Measurements from ENCODE around the gene NLRP7. TPM values are rescaled to one million over a fixed set of nuclear protein-coding genes. Genes with fewer than 3 reads are reported as not detected.
"Not testable (repeated sequence)": the region's sequence is repeated elsewhere in the genome, so short reads cannot be mapped to it uniquely, and the experiment has no call there.

The NLRP7 gene
- total RNA-seq, 1 experiment from 2014 or later: 1.1 TPM

- H3K23me2 ChIP-seq (ENCODE audit: insufficient read length, low read depth, low read length, poor library complexity, severe bottlenecking): no peaks in the 10 kb centered on the region
- H4K91ac ChIP-seq (ENCODE audit: insufficient read length, low read depth, low read length): no peak overlapping the region
- H2BK12ac ChIP-seq (ENCODE audit: insufficient read length, low read depth, low read length): no peak overlapping the region
- H3K4ac ChIP-seq (ENCODE audit: low read depth, low read length): no peak overlapping the region
- no peaks in the 10 kb centered on the region for H3K9me3 ChIP-seq (ENCODE audit: control insufficient read depth, low read depth, low read length)
- H2BK20ac ChIP-seq (ENCODE audit: low read depth, low read length, poor library complexity, severe bottlenecking): no peak overlapping the region
- no peak overlapping the region for H3K56ac ChIP-seq (ENCODE audit: insufficient read length, low read depth, low read length)
- H2AFZ ChIP-seq (ENCODE audit: low read length): no peak overlapping the region
- no peak overlapping the region for H3K23ac ChIP-seq (ENCODE audit: insufficient read length, low read depth, low read length)
- H3K4me1 ChIP-seq (ENCODE audit: insufficient read depth, low read length): no peaks in the 10 kb centered on the region
- no peak overlapping the region for H3T11ph ChIP-seq (ENCODE audit: low read length)
- DNase-seq: no peak
- no peaks in the 10 kb centered on the region for H3K79me1 ChIP-seq (ENCODE audit: insufficient read depth, low read depth, low read length, poor library complexity, severe bottlenecking)
- no peak overlapping the region for H4K8ac ChIP-seq (replicated peaks; ENCODE audit: insufficient read length, low read depth, low read length)
- WGBS (ENCODE audit: extremely low coverage, insufficient read length, low lambda C conversion rate): no CpG with 5 or more reads among the region's 11 CpGs
- H4K20me1 ChIP-seq (ENCODE audit: control insufficient read depth, insufficient read depth, insufficient read length): no peaks in the 10 kb centered on the region
- no peaks in the 10 kb centered on the region for H3K79me2 ChIP-seq (ENCODE audit: insufficient read depth, low read length)
- no peak overlapping the region for H3K4me3 Mint-ChIP-seq
- no peak overlapping the region for H4K5ac ChIP-seq (ENCODE audit: insufficient read length, low read depth, low read length)
- H3K9me3 Mint-ChIP-seq: peaks cover 6 to 91% of the 10 kb centered on the region in 2 experiments; a peak in 3 of 5 replicates
- TF ChIP-seq CTCF (conservative IDR thresholded peaks at IDR 0.05): no peak
- H2BK5ac ChIP-seq (ENCODE audit: insufficient read length, low read length): no peak overlapping the region
- no peaks in the 10 kb centered on the region for H3K27me3 ChIP-seq (ENCODE audit: insufficient read depth, low read length)
- peaks cover 0 to 5% (median 2%) of the 10 kb centered on the region in 3 experiments; a peak in 3 of 7 replicates for H3K36me3 Mint-ChIP-seq (ENCODE audit: insufficient read depth in 1 of 3, low read depth in 3 of 3)
- H3K4me2 ChIP-seq (ENCODE audit: insufficient read depth, insufficient read length, low read length): no peak overlapping the region
- H3K14ac ChIP-seq (ENCODE audit: insufficient read depth, low read length): 0 out of 2 replicates have a peak overlapping the region, but pooled peaks have one; percentile 1
- H3K27me3 Mint-ChIP-seq (ENCODE audit: low read depth): no peaks in the 10 kb centered on the region
- H3K18ac ChIP-seq (ENCODE audit: insufficient read length, low read depth, low read length): no peak overlapping the region
- no peak overlapping the region for H3K27ac ChIP-seq (ENCODE audit: insufficient read length, low read depth, low read length)
- no peak overlapping the region for H2AK5ac ChIP-seq (ENCODE audit: insufficient read length, low read length)
- H3K27ac Mint-ChIP-seq: 0 out of 7 replicates have a peak overlapping the region, but pooled peaks of 1 of the 3 experiments have one; percentile 7
- no peak overlapping the region for H2BK15ac ChIP-seq (ENCODE audit: low read depth, low read length)
- H3K4me1 Mint-ChIP-seq: no peaks in the 10 kb centered on the region
- no peak overlapping the region for H3K9ac ChIP-seq (ENCODE audit: extremely low read depth, insufficient read length, low read length)
- no peak overlapping the region for H2BK120ac ChIP-seq (ENCODE audit: low read depth, low read length, poor library complexity, severe bottlenecking)
These were observed 30.5 kb downstream of the NLRP7 start for GRCh38 chr19:54916822-54917221.

GRCh38 chr19:54907899-54908298, 39.4 kb downstream of the NLRP7 start:
- H3K4me1 ChIP-seq (ENCODE audit: insufficient read depth, low read length); H2BK20ac ChIP-seq (ENCODE audit: low read depth, low read length, poor library complexity, severe bottlenecking); H3K79me2 ChIP-seq (ENCODE audit: insufficient read depth, low read length); H3K27ac ChIP-seq (ENCODE audit: insufficient read length, low read depth, low read length); H3K18ac ChIP-seq (ENCODE audit: insufficient read length, low read depth, low read length); H3T11ph ChIP-seq (ENCODE audit: low read length); H2BK15ac ChIP-seq (ENCODE audit: low read depth, low read length); H3K23me2 ChIP-seq (ENCODE audit: insufficient read length, low read depth, low read length, poor library complexity, severe bottlenecking); H3K4me3 Mint-ChIP-seq; H2BK120ac ChIP-seq (ENCODE audit: low read depth, low read length, poor library complexity, severe bottlenecking); H3K27me3 ChIP-seq (ENCODE audit: insufficient read depth, low read length); H4K5ac ChIP-seq (ENCODE audit: insufficient read length, low read depth, low read length); H3K4ac ChIP-seq (ENCODE audit: low read depth, low read length); H4K8ac ChIP-seq (replicated peaks; ENCODE audit: insufficient read length, low read depth, low read length); H3K79me1 ChIP-seq (ENCODE audit: insufficient read depth, low read depth, low read length, poor library complexity, severe bottlenecking); H3K14ac ChIP-seq (ENCODE audit: insufficient read depth, low read length); H3K9me3 ChIP-seq (ENCODE audit: control insufficient read depth, low read depth, low read length); H3K23ac ChIP-seq (ENCODE audit: insufficient read length, low read depth, low read length); H4K20me1 ChIP-seq (ENCODE audit: control insufficient read depth, insufficient read depth, insufficient read length); H2BK12ac ChIP-seq (ENCODE audit: insufficient read length, low read depth, low read length); DNase-seq; H3K4me2 ChIP-seq (ENCODE audit: insufficient read depth, insufficient read length, low read length); H2BK5ac ChIP-seq (ENCODE audit: insufficient read length, low read length); H3K27me3 Mint-ChIP-seq (ENCODE audit: low read depth); H2AFZ ChIP-seq (ENCODE audit: low read length); H3K27ac Mint-ChIP-seq; H2AK5ac ChIP-seq (ENCODE audit: insufficient read length, low read length); H3K9ac ChIP-seq (ENCODE audit: extremely low read depth, insufficient read length, low read length); H3K56ac ChIP-seq (ENCODE audit: insufficient read length, low read depth, low read length); H4K91ac ChIP-seq (ENCODE audit: insufficient read length, low read depth, low read length): not testable (repeated sequence)
- Mint-ChIP-seq H3K4me1 (peaks cover 0 to 17% of the 10 kb centered on the region in 2 experiments; a peak in 2 of 4 replicates), H3K36me3 (ENCODE audit: insufficient read depth in 1 of 3, low read depth in 3 of 3) (peaks cover 2 to 13% (median 9%) of the 10 kb centered on the region in 3 experiments; a peak in 4 of 7 replicates), H3K9me3 (peaks cover 4 to 83% of the 10 kb centered on the region in 2 experiments; a peak in 4 of 5 replicates)
- WGBS (ENCODE audit: extremely low coverage, insufficient read length, low lambda C conversion rate): no CpG with 5 or more reads among the region's 5 CpGs
